Measurements from ENCODE around the gene IL12RB2.

The IL12RB2 gene

DNA sequence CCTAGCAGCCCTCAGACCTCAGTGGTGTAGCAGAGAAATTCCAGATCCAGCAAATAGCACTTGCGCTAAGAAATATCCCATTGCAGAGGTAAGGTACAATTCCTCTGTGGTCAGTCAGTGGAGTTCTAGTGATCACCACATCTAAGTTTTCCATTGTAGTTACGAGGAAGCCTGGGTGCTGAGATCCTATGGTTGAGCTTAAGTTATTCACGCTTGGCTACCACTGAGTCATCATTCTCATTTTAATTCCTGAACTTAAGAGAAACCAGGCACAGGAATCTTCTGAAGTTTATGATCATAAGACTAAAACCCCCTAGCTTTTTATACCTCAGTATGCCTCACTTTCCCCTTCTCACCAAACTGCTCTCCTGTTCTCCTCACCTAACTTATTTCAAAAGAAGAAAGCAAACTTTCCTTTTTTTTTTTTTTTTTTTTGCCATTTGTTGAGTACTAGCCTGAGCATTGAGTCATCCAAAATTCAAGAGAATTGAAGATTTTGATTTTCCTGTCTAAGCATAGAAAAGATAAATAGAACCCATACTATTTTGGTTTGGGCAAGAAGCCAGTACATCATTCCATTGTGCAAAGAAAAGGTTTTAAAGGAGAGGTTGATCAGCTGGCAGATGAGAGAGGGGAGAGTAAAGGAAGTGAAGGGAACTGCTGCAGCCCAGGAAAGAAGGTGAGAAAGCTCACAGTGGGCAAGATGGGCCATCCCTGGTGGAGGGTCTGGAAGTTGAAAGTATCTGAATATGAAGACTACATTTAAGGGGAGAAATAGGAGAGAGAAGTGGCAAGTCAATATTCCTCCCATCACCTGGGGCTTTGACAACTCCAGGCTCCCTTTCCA lies 82.6 kb downstream of the IL12RB2 start:
- no peak overlapping the region for H3K4me3 ChIP-seq (ENCODE audit: low read depth, low read length, poor library complexity, severe bottlenecking)
- no peaks in the 10 kb centered on the region for H3K4me1 ChIP-seq (ENCODE audit: insufficient read depth, low read length, severe bottlenecking)
- no peak for TF ChIP-seq EZH2 (IDR thresholded peaks at IDR 0.05; ENCODE audit: borderline replicate concordance, low read length)
- TF ChIP-seq, protein P1, sequence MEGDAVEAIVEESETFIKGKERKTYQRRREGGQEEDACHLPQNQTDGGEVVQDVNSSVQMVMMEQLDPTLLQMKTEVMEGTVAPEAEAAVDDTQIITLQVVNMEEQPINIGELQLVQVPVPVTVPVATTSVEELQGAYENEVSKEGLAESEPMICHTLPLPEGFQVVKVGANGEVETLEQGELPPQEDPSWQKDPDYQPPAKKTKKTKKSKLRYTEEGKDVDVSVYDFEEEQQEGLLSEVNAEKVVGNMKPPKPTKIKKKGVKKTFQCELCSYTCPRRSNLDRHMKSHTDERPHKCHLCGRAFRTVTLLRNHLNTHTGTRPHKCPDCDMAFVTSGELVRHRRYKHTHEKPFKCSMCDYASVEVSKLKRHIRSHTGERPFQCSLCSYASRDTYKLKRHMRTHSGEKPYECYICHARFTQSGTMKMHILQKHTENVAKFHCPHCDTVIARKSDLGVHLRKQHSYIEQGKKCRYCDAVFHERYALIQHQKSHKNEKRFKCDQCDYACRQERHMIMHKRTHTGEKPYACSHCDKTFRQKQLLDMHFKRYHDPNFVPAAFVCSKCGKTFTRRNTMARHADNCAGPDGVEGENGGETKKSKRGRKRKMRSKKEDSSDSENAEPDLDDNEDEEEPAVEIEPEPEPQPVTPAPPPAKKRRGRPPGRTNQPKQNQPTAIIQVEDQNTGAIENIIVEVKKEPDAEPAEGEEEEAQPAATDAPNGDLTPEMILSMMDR (IDR thresholded peaks at IDR 0.05; ENCODE audit: low read length) = no peak
- no peak overlapping the region for H2AFZ ChIP-seq (ENCODE audit: low read length)
- no peaks in the 10 kb centered on the region for H3K27me3 ChIP-seq (ENCODE audit: insufficient read depth, low read length)
- no peaks in the 10 kb centered on the region for H3F3A ChIP-seq (ENCODE audit: insufficient read depth, low read length)
- no peaks in the 10 kb centered on the region for H3K9me2 ChIP-seq (ENCODE audit: low read depth, low read length)
- no peak overlapping the region for H3K9ac ChIP-seq (ENCODE audit: low read length)
- no peak overlapping the region for H3K4me2 ChIP-seq (ENCODE audit: low read length)
- peaks cover 4% of the 10 kb centered on the region; the same call in 1 of the 2 replicates for H3K9me3 ChIP-seq (ENCODE audit: low read length)
- H3K36me3 ChIP-seq (ENCODE audit: insufficient read depth, low read length) = peaks cover 3% of the 10 kb centered on the region
- H3K79me2 ChIP-seq (ENCODE audit: insufficient read depth, low read length) = no peaks in the 10 kb centered on the region
- no peaks in the 10 kb centered on the region for H4K20me1 ChIP-seq (ENCODE audit: insufficient read depth, low read length)
- no peak overlapping the region for H3K27ac ChIP-seq (ENCODE audit: low read depth, low read length, poor library complexity, severe bottlenecking)

DNA sequence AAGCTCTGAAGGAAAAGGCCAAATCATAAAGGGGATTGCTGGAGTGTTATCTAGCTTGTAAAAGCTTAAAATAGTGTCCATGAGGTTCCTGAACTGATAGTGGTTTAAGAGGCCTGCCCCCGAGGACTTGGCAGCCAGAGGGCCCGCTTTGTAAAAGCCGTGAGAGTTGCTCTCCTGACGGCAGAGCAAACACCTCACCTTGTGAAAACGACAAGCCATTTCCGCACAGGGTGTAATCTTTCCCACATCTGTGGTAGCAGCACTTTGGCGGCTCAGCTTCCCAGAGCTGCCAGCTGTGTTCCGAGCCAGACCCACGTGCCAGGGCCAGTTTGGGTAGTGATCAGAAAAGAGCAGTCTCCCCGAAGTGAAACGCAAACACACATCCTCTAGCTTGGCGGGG lies 85.6 kb downstream of the IL12RB2 start:
- Histone ChIP-seq H4K20me1 (ENCODE audit: insufficient read depth, low read length) (no peaks in the 10 kb centered on the region), H3K4me2 (ENCODE audit: low read length) (no peak overlapping the region), H3F3A (ENCODE audit: insufficient read depth, low read length) (no peaks in the 10 kb centered on the region), H3K9ac (ENCODE audit: low read length) (no peak overlapping the region), H3K27me3 (ENCODE audit: insufficient read depth, low read length) (no peaks in the 10 kb centered on the region), H3K4me3 (ENCODE audit: low read depth, low read length, poor library complexity, severe bottlenecking) (no peak overlapping the region), H3K9me3 (ENCODE audit: low read length) (no peaks in the 10 kb centered on the region), H3K79me2 (ENCODE audit: insufficient read depth, low read length) (no peaks in the 10 kb centered on the region), H3K9me2 (ENCODE audit: low read depth, low read length) (no peaks in the 10 kb centered on the region), H3K36me3 (ENCODE audit: insufficient read depth, low read length) (peaks cover 3% of the 10 kb centered on the region; the same call in 1 of the 2 replicates), H2AFZ (ENCODE audit: low read length) (no peak overlapping the region), H3K4me1 (ENCODE audit: insufficient read depth, low read length, severe bottlenecking) (no peaks in the 10 kb centered on the region), H3K27ac (ENCODE audit: low read depth, low read length, poor library complexity, severe bottlenecking) (no peak overlapping the region)
- TF ChIP-seq EZH2 (IDR thresholded peaks at IDR 0.05; ENCODE audit: borderline replicate concordance, low read length) = no peak
- TF ChIP-seq, protein P1 (IDR thresholded peaks at IDR 0.05; ENCODE audit: low read length) = no peak

DNA sequence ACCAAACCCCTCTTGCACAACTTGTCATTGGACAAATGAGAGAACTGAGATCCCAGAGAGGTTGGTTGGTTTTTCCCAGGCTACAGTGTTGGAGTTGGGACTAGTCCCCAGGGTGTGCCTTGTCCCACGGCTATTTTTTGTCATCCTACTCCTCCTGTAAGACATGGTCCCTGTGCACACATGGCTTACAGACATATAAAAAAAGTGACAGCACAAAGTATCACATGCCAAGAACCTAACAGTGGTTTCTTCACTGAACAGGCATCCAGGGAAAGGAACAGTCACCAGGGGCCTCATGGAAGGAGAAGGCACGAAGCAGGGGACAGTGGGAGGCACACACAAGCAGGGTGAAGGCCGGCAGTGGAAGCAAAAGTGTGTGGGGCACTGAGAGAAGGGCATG lies 86.1 kb downstream of the IL12RB2 start:
- no peak overlapping the region for H3K4me2 ChIP-seq (ENCODE audit: low read length)
- H3K4me3 ChIP-seq (ENCODE audit: low read depth, low read length, poor library complexity, severe bottlenecking) = no peak overlapping the region
- H3K4me1 ChIP-seq (ENCODE audit: insufficient read depth, low read length, severe bottlenecking) = no peaks in the 10 kb centered on the region
- H3K9me3 ChIP-seq (ENCODE audit: low read length) = no peaks in the 10 kb centered on the region
- no peaks in the 10 kb centered on the region for H3K27me3 ChIP-seq (ENCODE audit: insufficient read depth, low read length)
- no peak overlapping the region for H2AFZ ChIP-seq (ENCODE audit: low read length)
- H3F3A ChIP-seq (ENCODE audit: insufficient read depth, low read length) = no peaks in the 10 kb centered on the region
- no peaks in the 10 kb centered on the region for H3K79me2 ChIP-seq (ENCODE audit: insufficient read depth, low read length)
- H3K27ac ChIP-seq (ENCODE audit: low read depth, low read length, poor library complexity, severe bottlenecking) = no peak overlapping the region
- no peak overlapping the region for H3K9ac ChIP-seq (ENCODE audit: low read length)
- TF ChIP-seq, protein P1 (IDR thresholded peaks at IDR 0.05; ENCODE audit: low read length) = no peak
- TF ChIP-seq EZH2 (IDR thresholded peaks at IDR 0.05; ENCODE audit: borderline replicate concordance, low read length) = no peak
- H3K36me3 ChIP-seq (ENCODE audit: insufficient read depth, low read length) = peaks cover 3% of the 10 kb centered on the region; the same call in 1 of the 2 replicates
- no peaks in the 10 kb centered on the region for H4K20me1 ChIP-seq (ENCODE audit: insufficient read depth, low read length)
- H3K9me2 ChIP-seq (ENCODE audit: low read depth, low read length) = no peaks in the 10 kb centered on the region
